Measurements from ENCODE around the gene TSPAN14. TPM values are rescaled to one million over a fixed set of nuclear protein-coding genes. Genes with fewer than 3 reads are reported as not detected.

Gene TSPAN14
- total RNA-seq, 2 experiments from 2014 or later, result 109 to 117 TPM

DNA sequence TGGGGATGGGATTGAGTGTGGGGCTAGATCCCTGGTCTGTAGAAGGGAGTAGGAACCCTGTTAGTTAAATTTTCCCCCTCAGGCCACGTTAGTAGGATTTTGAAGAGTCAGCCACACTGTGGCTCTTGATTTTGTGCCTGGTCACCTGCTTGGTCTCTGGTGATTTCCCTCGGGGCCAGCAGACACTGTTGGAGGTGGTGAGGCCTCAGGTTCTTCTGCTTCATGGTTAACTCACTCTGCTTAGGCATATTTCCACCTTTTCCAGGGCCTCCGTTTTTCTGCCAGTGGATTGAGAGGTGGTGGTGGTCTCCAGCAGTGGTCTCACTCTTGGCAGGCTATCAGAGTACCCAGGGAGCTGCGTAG is 4.1 kb downstream of the TSPAN14 start:
- peaks cover 67% of the 10 kb centered on the region for H3K36me3 Mint-ChIP-seq (ENCODE audit: low read depth)
- ATAC-seq, result no peak

DNA sequence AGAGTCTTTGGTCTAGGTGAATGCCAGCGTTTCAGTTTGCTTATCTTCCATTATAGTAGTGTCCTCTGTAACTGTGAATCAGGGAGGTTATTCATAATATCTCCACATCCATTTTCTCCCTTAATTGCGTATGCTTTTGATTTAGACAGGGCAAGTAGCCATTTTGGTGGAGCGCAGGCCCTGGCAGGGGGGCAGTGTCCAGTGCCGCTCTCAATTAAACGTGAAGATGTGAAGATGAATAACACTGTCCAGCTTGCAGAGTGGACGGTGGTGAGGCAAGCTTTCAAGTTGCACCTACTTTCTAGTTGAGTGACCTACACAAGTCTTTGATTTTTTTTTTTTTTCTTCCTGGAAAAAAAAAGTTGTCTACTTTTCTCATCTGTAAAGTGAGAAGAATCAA is 4.5 kb downstream of the TSPAN14 start:
- H3K27ac Mint-ChIP-seq, result peak overlapping the region; percentile 90
- ChIA-PET POLR2A (interaction anchor here (0.6 to 8.2 kb wide), 7 partner anchors 8 to 42 kb away, joined by 3 to 86 read pairs (median 5); no protein-coding TSS in a partner anchor), CTCF (interaction anchor here (0.9 to 35.6 kb wide), 8 partner anchors 12 to 76 kb away, joined by 3 to 1113 read pairs (median 20); no protein-coding TSS in a partner anchor)
- peak overlapping the region; percentile 99 for H3K4me3 Mint-ChIP-seq
- peaks cover 76% of the 10 kb centered on the region for H3K4me1 Mint-ChIP-seq (ENCODE audit: low read depth)
- ATAC-seq (no peak), DNase-seq (no peak)
- peaks cover 71% of the 10 kb centered on the region for H3K36me3 Mint-ChIP-seq (ENCODE audit: low read depth)
- H3K27me3 Mint-ChIP-seq (ENCODE audit: low read depth), result no peaks in the 10 kb centered on the region
- H3K9me3 Mint-ChIP-seq (ENCODE audit: insufficient read depth), result no peaks in the 10 kb centered on the region

More for the DNA sequence above, 4.1 kb downstream of the TSPAN14 start:
- no peak for DNase-seq
- ChIA-PET POLR2A (interaction anchor here (2.7 to 8.2 kb wide), 2 partner anchors 11 to 28 kb away, joined by 18 to 86 read pairs; no protein-coding TSS in a partner anchor), CTCF (interaction anchor here (0.9 to 35.6 kb wide), 7 partner anchors 12 to 76 kb away, joined by 3 to 1113 read pairs (median 30); no protein-coding TSS in a partner anchor)
- H3K9me3 Mint-ChIP-seq (ENCODE audit: insufficient read depth), result no peaks in the 10 kb centered on the region
- peak overlapping the region; percentile 99 for H3K4me3 Mint-ChIP-seq
- no peaks in the 10 kb centered on the region for H3K27me3 Mint-ChIP-seq (ENCODE audit: low read depth)
- peak overlapping the region; percentile 90 for H3K27ac Mint-ChIP-seq
- peaks cover 76% of the 10 kb centered on the region for H3K4me1 Mint-ChIP-seq (ENCODE audit: low read depth)

DNA sequence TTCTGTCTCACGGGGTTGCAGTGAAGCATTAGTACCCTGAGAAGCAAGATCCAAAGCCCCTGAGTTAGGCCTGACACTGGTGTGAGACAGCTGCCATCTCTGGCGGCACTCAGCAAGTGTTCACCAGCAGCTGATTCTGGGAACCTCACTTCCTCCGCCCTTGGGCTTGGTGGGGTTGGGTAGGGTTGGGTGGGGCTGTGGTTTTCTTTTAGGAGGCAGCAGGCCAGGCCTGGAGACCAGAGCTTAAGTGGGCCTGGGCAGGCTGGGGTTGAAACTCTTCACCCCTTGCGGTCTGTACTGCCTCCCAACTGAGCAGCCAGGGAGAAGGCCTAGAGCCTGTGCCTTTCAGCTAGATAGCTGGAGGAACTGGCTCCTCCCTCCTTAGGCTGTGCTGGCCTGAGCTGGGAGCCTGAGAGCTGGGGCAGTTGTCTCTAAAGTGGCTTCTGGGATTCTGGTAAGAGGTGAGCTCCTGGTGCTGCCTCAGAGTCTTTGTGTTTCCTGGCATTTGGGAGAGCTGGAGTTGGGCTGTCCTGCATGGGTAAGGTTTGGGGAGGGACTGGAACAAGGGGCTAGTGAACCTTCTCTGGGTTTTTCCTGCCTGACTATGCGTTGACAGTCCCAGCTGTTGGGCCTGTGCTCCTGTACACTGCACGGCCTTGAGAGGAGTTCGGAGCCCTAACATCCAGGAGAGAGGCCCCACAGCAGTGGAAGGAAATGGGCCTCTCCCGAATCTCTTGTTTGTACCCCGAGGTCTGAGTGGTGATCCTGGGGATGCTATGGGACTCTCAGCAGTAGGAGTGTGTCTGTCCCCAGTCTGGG is 5.1 kb downstream of the TSPAN14 start:
- Mint-ChIP-seq H3K27me3 (ENCODE audit: low read depth) (no peaks in the 10 kb centered on the region), H3K4me3 (peak overlapping the region; percentile 99), H3K27ac (peak overlapping the region; percentile 90), H3K4me1 (ENCODE audit: low read depth) (peaks cover 81% of the 10 kb centered on the region), H3K36me3 (ENCODE audit: low read depth) (peaks cover 75% of the 10 kb centered on the region), H3K9me3 (ENCODE audit: insufficient read depth) (no peaks in the 10 kb centered on the region)
- DNase-seq (peak; percentile 90), ATAC-seq (peak; percentile 63)
- ChIA-PET CTCF (interaction anchor here (0.9 to 35.6 kb wide), 11 partner anchors 11 to 77 kb away, joined by 3 to 1113 read pairs (median 9); no protein-coding TSS in a partner anchor), POLR2A (interaction anchor here (0.6 to 8.2 kb wide), 8 partner anchors 9 to 54 kb away, joined by 3 to 86 read pairs (median 4); no protein-coding TSS in a partner anchor)

DNA sequence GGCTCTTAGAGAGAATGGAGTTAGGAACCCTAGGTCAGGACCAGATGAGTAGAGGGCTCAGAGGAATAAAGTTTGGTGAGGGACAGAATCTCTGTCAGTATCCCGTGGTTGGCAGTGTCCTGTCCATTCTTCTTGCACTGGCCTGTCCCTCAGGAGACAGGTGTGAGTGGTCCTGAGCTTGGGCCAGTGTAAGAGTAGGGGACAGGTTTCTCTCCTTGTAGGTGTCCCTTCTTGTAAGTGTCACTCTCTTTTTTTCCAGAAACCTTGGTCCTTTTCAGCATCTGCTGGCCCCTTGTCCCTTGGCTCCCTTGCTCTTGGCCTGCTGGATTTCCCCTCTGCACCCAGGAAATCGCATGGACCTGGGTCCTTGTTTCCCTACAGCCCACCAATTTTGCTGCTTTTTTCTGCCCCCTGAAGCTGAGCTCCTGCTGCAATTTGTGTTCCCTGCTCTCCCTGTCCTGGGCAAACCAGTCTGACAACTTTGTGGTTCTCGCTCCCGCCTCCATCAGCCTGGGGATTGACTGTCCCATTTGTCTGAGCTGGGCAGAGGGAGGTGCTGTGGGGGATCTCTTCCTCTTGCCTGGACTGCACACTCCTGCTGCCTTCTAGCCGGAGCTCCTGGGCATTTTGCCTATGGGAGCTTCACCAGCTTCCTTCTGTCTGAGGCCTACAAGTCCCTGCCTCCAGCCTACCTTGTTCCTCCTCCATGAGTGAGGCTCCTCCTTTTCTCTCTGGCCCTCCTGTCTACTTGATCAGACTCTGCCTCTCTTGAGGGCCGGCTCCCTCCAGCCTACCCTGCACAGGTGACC is 6.5 kb downstream of the TSPAN14 start:
- no peak for ATAC-seq
- Mint-ChIP-seq H3K4me3 (peak overlapping the region; percentile 99), H3K27me3 (ENCODE audit: low read depth) (no peaks in the 10 kb centered on the region), H3K27ac (peak overlapping the region; percentile 90), H3K9me3 (ENCODE audit: insufficient read depth) (no peaks in the 10 kb centered on the region), H3K36me3 (ENCODE audit: low read depth) (peaks cover 75% of the 10 kb centered on the region), H3K4me1 (ENCODE audit: low read depth) (peaks cover 95% of the 10 kb centered on the region)
- CTCF ChIA-PET, result interaction anchor here (1.0 to 35.6 kb wide), 8 partner anchors 10 to 46 kb away, joined by 3 to 1113 read pairs (median 20); no protein-coding TSS in a partner anchor
- no peak for DNase-seq
- POLR2A ChIA-PET, result interaction anchor here (0.6 to 8.2 kb wide), 8 partner anchors 9 to 1000 kb away, joined by 3 to 86 read pairs (median 3); no protein-coding TSS in a partner anchor

DNA sequence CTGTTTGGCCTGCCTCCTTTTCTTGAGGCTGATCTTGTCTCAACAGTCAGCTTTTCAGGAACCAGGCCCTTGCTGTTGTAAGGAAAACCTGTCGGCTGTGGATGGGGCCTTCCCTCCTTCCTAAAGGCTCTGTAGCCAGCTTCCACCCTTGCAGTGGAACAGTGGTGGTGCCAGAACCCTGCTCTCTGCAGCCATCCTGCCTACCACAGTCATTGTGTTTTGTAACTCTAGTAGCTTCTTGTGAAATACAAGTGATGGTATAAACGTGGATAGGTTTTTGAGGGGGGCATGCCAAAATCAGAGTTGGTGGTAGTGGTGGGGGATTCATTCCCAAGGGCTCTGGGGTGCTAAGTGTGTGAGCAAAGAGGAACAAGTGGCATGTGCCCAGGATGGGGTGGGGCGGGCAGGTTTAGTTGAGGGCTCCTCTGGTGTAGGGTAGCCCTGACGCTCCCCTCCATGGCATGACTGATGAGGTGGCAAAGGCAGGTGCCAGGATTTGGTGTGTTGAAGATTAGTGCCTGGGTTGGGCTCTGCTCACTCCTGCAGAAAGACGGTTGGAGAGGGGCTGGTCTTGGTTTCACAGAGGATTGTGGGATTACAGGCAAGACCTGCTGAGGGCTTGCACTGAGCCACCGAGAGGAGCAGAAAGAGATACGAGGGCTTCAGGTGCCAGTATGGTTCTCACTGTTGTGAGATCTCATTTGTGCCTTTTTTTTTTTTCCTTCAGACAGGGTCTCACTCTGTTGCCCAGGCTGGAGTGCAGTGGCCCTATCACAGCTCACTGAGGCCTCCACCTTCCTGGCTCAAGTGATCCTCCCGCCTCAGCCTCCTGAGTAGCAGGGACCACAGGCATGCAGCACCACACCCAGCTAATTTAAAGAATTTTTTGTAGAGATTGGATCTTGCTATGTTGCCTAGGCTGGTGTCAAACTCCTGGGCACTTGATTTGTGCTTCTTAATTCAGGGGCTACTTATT is 7.4 kb downstream of the TSPAN14 start:
- Mint-ChIP-seq H3K27me3 (ENCODE audit: low read depth) (no peaks in the 10 kb centered on the region), H3K27ac (peak overlapping the region; percentile 90), H3K9me3 (ENCODE audit: insufficient read depth) (no peaks in the 10 kb centered on the region), H3K4me1 (ENCODE audit: low read depth) (peaks cover 98% of the 10 kb centered on the region), H3K4me3 (peak overlapping the region; percentile 99), H3K36me3 (ENCODE audit: low read depth) (peaks cover 66% of the 10 kb centered on the region)
- POLR2A ChIA-PET, result interaction anchor here (0.6 to 8.2 kb wide), 4 partner anchors 8 to 1001 kb away, joined by 3 to 86 read pairs (median 6); no protein-coding TSS in a partner anchor
- ATAC-seq (no peak), DNase-seq (no peak)
- CTCF ChIA-PET, result interaction anchor here (1.0 to 35.6 kb wide), 6 partner anchors 9 to 45 kb away, joined by 3 to 1113 read pairs (median 72); no protein-coding TSS in a partner anchor

DNA sequence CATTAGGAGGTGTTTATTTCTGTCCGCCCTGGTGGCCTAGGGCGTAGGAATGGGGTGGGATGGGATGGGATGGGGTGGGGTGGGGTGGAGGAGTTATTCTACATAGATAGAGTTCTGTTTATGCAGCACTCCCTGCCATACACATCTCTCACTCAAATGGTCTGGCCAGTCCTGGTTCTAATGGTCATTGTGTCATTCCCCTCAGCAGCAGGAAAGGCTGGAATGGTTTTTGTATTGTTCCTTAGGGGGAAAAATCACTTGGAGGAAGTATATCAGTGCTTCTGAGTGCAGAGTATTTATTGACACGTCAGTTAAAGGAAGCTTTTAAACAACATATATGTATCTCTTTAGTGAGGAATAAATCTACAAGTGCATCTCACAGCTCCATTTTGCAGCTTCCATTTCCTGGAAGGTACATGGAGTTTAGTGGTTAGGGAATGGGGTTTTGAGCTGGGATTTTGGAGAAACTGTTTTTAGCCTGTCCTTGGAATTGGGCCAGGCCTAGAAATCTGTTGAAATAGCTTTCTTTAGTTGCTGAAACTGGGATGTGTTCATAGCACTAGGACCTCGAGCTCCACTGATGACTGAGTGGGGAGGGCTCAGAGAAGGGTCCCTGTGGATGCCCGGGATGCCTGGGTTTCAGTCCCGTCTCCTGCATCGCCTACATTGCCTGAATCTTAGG is 8.3 kb downstream of the TSPAN14 start:
- ChIA-PET CTCF (interaction anchor here (4.7 to 35.6 kb wide), 4 partner anchors 8 to 44 kb away, joined by 30 to 1113 read pairs (median 144); no protein-coding TSS in a partner anchor), POLR2A (interaction anchor here (7.8 kb wide), 1 partner anchor 25 kb away, joined by 67 read pairs; no protein-coding TSS in a partner anchor)
- H3K27ac Mint-ChIP-seq, result peak overlapping the region; percentile 72
- no peaks in the 10 kb centered on the region for H3K9me3 Mint-ChIP-seq (ENCODE audit: insufficient read depth)
- DNase-seq, result no peak
- H3K4me3 Mint-ChIP-seq, result peak overlapping the region; percentile 40
- peaks cover 60% of the 10 kb centered on the region for H3K36me3 Mint-ChIP-seq (ENCODE audit: low read depth)
- H3K27me3 Mint-ChIP-seq (ENCODE audit: low read depth), result no peaks in the 10 kb centered on the region
- ATAC-seq, result no peak
- H3K4me1 Mint-ChIP-seq (ENCODE audit: low read depth), result peaks cover 98% of the 10 kb centered on the region

DNA sequence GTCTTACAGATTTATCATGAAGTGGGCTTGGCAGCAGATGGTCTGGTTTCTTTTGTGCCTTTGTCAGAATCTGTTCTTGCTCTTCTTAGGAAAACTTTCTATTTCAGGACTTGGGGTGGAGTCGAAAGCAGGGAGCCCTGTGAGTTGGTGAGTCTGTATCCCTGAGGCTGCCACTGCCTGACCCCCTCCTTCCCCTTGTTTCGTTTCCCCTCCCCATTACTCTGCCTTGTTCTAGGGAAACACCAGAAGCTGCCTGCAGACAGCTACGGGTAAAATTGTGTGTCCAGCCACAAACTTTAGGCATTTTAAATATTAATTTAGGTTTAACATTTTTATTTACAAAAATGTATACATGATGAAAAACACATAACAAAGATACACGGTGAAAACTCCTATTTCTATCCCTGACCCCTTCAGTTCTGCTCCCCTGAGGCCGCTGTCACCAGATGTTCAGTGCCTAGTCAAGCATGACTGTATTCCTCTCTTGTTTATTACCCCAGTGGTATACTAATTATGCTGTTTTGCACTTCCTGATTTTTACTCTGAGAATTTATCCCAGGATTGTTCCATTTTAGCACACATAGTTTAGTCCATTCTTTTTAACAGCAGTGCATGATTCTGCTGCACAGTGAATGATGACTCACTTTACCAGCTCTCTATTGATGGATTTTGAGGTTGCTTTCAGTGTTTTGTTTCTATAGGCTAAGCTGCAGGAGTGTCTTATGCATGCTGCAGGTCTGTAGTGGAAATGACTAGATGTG is 9.1 kb downstream of the TSPAN14 start:
- no peak for ATAC-seq
- Mint-ChIP-seq H3K4me1 (ENCODE audit: low read depth) (peaks cover 98% of the 10 kb centered on the region), H3K27me3 (ENCODE audit: low read depth) (no peaks in the 10 kb centered on the region), H3K9me3 (ENCODE audit: insufficient read depth) (no peaks in the 10 kb centered on the region), H3K27ac (peak overlapping the region; percentile 90), H3K4me3 (peak overlapping the region; percentile 68), H3K36me3 (ENCODE audit: low read depth) (peaks cover 55% of the 10 kb centered on the region)
- DNase-seq, result no peak
- POLR2A ChIA-PET, result interaction anchor here (0.8 to 7.8 kb wide), 4 partner anchors 8 to 36 kb away, joined by 3 to 67 read pairs (median 3); no protein-coding TSS in a partner anchor
- CTCF ChIA-PET, result interaction anchor here (2.3 to 35.6 kb wide), 5 partner anchors 7 to 43 kb away, joined by 12 to 1113 read pairs (median 114); no protein-coding TSS in a partner anchor

DNA sequence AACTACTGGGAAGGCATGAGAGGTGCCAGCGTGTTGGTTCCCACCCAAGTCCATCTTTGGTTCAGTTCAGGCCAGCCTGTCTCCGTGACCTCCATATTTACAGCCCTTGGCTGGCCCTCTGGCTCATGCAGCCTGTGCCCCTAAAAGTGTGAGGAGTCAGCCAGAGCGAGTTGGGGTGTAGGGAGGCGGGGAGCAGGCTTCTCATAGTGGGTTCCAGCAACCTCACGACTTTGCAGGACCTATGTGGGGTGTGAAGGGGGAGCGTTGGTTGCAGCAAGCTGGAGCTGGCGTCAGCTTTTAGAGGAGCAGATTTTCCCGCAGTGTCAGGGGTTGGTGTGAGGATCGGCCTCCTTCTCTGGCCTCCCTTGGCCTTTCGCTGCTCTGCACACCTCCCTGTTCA is 9.8 kb downstream of the TSPAN14 start:
- POLR2A ChIA-PET, result interaction anchor here (0.8 to 7.8 kb wide), 6 partner anchors 8 to 38 kb away, joined by 3 to 67 read pairs (median 3); no protein-coding TSS in a partner anchor

More for the DNA sequence above, 9.8 kb downstream of the TSPAN14 start:
- Mint-ChIP-seq H3K27ac (peak overlapping the region; percentile 90), H3K4me3 (peak overlapping the region; percentile 68), H3K4me1 (ENCODE audit: low read depth) (peaks cover 97% of the 10 kb centered on the region), H3K27me3 (ENCODE audit: low read depth) (no peaks in the 10 kb centered on the region), H3K36me3 (ENCODE audit: low read depth) (peaks cover 55% of the 10 kb centered on the region), H3K9me3 (ENCODE audit: insufficient read depth) (no peaks in the 10 kb centered on the region)
- CTCF ChIA-PET, result interaction anchor here (0.6 to 35.6 kb wide), 7 partner anchors 7 to 67 kb away, joined by 3 to 1113 read pairs (median 12); no protein-coding TSS in a partner anchor
- DNase-seq (no peak), ATAC-seq (no peak)

Measured in activated CD8-positive, alpha-beta T cell treated with anti-CD3 and anti-CD28 coated beads, Interleukin-2, amount 10 ng/mL, durations not matched to agents 7 days and 5 days (primary cell).